HG03139 (cell line): ENCODE measurements around the gene NRP2.

Experiments
- ATAC-seq: cut with Tn5 transposase; IDR thresholded peaks from one replicate; pipeline ENCODE4 v1.9.1; 2021; ENCODE audit not compliant: unreplicated experiment

The NRP2 gene

DNA sequence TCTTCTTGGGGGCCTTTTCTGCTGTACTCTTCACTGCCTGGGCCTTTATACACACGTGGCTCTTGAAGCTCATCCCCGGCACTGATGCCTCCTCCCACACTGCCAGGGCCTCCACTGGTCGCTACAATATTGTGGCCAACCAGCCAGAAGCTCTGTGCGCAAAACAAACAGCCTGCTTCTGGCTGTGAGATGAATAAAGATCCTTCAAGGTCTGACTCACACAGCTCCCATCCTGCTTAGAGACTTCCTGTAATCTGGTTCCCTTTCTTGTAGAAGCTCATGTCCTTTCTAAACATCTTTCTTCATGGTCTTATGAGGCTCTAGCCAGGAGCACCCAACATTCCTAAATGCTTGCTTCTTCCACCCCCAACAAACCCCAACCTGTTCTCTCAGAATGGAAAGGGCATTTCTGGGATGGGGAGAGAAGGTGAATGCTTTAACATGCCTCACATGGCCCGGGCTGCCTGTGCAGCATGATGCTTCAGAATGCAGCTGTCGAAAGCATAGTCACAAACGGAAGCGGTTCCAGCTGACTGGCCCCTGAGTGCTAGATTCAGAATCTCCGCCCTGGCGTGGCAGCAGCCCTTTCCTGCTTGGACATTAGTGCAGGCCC, 24.6 kb downstream of the NRP2 start:
- ATAC-seq = peak; percentile 95

DNA sequence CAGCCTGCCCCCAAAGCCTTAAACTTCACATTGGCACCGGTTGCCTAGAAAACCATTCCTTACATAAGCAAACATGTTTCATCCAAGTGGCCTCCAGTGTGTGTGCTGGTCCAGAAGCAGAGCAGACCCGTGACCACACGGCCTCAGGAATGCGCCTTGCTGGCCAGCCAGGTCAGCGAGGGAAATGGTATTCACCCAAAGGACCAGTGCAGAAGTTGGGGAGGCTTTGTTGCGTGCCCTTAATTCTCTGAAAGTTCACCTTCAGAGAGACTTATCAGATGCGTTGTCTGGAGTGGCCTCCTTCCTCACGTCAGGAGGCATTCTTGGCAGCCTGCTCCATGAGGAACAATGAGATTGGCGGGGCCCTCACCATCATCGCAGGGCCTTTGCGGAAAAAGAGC, 25.9 kb downstream of the NRP2 start:
- ATAC-seq = no peak

DNA sequence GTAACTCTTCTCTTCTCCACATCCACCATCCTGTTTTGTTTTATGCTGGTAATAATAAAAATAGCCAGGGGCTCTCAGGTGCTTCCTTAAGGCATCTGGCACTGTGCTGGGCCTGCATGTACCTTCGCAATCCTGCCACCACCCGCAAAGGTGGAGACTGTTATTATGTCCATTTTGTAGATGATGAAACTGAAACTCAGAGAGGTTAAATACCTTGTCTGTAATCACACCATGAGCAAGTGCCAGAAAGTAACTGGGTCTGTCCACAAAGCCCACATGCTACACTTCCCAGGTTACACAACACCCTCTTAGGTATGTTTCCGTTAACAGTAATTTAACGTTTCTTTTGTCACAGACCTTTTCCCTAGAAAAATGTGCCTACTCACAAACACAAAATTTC, 27.0 kb downstream of the NRP2 start:
- no peak for ATAC-seq

DNA sequence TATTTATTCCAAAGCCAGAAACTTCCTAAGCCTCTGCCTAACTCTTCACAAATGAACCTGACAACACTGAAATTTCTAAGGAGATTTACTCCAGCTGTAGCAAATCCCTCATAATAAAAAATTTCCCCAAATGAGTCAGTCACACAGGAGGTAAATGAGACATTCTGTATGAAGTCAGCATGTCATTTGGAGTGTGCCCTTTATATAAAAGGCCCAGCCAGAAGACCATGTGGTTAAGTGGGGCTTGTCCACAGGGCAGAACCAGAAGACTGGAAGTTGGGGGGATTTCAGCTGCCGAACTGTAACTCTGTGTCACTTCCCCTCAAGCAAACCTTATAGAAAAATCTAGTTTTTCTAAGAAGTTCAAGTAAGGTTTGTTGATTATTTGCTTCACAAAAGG, 30.2 kb downstream of the NRP2 start:
- no peak for ATAC-seq

DNA sequence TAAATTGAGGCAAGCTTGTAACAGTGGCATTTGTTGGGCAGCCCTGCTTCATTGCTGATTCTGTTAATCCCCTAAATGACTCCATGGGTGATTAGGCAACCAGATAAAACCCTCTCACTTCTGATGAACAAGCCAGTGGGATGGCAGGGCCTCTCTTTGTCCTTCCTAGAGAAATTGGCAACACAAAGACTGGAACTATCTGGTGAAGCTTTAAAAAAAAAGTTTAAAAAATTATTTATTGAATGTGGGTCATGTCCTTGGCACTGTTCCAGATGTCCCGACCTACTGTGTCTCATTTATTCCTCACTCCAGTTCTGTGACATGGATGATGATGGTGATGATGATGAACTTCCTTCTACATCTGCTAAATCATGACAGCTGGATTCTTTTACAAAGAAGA, 30.8 kb downstream of the NRP2 start:
- ATAC-seq = no peak

DNA sequence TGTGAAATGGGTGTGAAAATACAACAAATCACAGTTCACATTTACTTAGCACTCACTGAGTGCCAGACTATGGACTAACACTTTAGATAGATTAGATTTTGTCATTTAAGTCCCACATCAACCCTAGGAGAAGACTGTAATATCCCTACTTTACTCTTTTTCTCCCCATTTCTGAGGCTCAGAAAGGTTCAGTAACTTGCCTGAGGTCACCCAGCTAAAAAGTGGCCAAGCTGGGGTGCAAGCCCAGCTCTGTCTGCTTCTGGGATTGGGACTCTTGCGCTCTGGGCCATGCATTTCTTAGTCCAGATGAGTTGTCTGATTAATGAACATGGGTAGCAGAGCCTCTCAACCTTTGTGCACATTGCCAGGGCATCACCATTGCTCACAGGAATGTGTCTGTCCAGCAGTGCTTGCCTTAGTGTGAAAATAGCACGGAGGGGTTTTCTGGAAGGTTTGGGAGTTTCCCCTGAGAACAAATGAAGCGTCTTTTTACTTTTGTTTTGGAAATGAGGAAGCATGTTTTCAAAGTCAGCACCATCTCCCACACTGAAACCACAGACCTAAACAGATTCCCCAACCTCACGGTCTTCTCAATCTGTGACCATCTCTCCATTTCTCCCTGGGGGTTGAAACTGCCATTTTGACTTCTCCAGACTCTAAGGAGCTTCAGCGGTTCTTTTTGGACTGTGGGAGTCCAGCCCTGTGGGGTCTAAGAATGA, 31.9 kb downstream of the NRP2 start:
- peak; percentile 58 for ATAC-seq

DNA sequence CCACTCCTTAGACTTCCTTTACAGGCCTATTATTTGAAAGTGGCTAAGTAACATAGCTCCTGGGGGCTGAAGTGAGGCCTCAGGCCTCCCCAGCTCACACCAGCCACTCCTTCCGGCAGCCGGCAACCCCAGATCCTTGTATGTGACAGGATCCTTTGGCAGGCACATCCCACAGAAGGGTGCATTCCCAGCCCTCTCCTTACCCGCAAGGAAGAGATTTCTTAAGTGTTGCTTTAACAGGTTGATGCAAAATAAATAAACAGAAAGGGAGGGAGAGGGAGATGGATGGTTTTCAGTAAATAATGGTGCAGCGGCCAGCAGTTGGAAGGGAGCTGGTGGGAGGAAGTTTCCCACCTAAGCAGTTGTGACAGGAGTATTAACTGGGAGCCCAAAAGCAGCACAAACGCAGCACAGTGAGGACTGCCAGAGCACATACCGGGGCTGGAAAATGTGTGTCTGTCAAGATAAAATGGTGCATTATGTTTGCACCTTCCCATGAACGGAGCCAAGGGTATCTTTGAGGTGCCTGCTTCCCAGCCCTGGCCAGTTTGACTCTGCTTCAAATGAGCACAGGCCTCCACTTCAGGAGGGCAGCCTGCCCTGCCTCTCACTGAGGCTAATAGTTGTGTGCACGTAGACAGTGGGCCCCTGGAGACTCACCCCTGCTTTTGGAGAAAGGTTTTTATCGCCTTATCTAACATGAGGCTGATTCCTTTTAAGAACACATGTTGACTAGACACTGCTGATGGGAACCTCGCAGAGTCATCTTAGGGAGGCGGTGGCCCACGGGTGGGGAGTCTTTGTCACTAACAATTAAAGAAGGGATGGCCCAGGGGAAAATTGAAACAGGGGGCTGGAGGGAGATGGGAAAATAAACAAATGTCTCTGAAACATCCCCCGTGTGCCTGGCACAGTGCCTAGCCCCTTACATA, 32.8 kb downstream of the NRP2 start:
- ATAC-seq = peak; percentile 17

DNA sequence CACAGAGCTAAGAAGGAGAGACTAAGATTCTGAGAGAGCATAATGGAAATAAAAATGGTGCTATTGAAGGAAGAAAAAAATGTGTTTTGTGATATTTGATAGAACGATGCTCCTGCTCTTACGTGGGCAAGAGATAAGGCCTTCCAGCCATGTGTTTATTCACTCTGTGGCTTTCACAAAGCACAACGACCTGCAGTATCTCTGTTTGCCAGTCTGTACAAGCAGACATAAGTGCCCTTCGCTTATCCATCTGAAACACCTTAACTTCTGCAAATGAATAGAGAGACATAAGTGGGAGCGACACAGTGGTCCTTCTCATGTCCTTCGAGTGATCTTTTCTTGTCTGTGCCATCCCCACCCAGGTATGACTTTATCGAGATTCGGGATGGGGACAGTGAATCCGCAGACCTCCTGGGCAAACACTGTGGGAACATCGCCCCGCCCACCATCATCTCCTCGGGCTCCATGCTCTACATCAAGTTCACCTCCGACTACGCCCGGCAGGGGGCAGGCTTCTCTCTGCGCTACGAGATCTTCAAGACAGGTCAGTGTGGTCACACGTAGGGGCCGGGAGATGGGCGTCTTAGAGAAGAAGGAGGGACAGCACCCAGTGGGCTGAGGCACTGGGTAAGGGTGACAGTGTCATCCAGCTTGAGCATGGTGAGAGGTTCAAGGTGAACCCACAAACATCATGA, 33.7 kb downstream of the NRP2 start:
- ATAC-seq = no peak

DNA sequence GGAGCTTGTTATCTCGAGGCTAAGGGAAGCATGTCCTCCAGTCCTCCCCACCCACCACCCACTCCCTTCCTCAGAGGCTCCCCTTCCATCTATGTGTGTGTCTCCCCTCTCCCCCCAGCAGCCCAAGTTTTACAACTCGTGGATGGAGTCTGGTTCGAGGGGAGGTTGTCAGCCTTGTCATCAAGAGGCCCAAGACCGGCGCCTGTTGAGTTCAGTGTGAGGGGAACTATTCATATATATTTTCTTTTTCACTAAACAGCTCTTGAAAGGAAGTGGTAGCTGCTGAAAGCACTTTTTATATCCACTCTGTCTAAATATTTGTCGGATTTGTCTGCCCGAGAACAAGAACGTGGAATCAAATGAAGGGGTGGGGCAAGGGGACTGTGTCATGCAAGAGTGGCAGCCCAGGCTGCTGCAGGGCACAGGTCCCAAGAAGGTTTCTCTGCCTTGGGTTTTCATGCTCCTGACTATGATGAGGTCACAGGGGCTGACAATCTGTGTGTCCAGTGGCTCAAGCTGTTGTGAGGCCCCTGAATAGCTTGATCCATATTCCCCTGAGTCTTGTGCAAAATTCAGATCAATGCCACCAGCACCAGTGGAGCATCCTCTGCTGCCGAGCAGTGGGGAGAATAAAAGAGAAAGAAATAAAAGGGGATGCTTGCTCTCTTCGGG, 35.0 kb downstream of the NRP2 start:
- ATAC-seq = no peak

DNA sequence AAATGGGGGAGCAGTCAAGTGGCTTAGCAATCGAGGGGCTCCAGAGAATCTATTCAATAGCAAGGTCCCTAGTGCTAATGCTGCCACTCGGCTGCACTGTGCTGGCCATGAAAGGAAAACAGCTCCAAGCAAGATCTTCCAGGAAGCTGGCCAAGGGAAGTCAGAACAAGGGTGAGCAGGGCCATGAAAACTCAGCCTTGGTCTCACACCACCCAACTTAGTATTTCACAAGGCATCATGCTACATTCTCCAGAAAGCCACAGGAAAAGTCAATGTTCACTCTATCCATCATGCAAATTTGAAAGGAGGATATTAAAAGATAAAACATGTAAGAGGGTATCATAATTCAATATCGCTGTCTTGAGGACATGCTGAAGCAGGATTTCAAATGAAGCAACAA, 35.7 kb downstream of the NRP2 start:
- ATAC-seq = no peak

DNA sequence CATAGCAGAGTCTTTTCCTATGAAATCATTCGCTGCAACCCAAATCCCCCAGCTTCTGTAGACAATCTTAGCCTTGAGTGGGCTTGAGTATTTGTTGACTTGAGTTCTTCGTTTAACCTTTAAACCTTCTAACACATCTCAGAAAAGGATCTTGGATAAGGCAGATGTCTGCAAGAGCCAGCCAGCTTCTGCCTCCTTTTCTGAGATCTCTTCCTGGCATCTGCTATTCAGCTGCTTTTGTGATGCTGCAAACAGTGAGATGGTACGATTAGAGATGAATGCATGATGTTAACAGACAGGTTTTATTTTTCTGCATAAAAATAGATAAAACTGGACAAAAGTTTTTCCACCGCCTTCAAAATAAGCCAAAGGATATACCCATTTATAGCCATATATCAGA, 37.5 kb downstream of the NRP2 start:
- ATAC-seq = no peak

DNA sequence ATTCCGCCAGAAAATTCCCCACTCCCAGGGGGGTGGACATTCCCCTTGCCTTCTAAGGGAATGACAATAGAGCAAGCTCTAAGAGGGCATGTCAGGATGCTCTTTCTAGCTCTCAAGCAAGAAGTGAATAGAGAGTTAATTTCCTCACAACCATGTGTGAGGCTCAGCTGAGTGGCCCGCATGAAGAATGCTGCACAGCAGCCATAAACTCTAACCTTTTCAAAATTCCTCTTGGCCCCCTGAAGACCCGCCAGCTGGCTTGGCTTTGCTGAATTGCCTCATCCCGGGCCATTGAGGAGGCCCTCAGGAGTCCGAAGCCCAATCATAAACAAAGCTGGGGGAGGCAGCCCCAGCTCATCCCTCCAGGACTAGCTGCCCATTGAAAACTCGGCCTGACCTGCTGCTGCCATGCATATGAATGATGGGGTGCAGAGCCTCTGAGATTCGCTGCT, 38.2 kb downstream of the NRP2 start:
- ATAC-seq = no peak

DNA sequence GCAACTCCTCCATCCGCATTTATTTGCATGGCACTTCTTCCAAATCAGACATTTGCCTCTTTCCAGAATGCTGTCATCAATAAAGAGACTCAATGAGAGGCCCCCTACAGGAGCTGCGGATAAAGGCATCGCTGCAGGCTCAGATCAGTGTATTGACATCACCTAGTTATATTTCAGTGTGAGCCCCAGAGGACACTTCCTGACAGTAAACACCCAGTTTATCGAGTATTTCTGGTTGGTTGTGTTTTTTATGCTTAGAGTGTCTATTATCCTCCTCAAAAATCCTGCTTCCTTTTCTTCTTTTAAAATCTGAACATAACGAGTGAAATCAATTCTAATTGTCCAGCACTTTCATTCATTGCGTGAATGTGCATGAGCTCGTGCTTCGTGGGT, 38.8 kb downstream of the NRP2 start:
- no peak for ATAC-seq

DNA sequence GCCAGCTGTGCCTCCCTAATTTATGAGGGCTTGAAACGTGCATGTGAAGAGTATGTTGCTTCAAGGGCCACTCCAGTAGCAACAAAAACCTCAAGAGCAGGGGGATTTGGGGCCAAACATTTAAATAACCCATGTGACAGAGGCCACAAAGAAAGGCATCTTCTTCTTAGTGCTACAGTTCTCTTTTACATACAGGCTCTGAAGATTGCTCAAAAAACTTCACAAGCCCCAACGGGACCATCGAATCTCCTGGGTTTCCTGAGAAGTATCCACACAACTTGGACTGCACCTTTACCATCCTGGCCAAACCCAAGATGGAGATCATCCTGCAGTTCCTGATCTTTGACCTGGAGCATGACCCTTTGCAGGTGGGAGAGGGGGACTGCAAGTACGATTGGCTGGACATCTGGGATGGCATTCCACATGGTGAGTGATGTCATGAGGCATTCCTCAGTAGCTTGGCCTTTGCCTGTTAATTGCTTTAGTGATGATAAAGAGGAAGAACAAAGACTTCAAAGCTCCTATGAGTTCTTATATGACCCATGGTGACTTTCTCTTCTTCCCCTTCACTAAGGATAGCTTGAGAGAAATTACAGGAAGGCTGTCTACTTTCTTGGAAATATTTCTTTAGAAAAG, 40.1 kb downstream of the NRP2 start:
- no peak for ATAC-seq

DNA sequence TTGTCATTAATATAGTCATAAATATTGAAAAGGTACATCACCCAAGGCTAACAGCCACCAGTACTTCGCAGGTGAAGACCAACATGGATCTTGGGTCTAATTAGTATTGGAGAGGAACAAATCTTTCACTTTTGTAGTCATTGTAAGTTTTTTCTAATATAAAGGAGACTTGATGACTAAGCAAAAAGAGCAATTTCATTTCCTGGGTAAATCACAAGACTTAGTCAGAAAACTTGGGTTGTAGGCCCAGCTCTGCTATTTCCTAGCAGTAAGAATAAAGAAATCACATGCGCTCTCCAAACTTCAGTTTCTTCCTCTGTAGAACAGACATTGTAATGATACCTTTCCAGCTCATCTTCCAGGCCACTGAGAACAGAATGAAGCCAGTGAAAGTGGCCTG, 40.9 kb downstream of the NRP2 start:
- ATAC-seq = no peak

DNA sequence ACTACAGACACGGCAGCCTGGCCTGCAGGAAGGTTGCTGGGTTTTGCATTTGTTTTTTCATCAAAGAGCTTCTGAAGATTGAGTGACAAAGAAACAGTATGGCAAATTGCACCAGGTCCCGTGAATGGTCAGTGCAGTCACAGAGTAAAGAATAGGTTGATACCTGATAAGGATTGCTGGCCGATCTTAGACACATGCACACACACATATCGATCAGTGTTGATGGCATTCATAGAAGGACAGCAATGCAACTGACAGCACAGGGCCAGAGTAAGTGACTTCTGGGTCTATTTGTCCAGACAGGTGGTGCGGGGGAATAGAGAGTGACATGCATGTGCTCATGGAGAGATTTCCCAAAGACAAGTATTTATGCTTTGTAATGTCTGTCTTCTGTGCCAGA, 42.8 kb downstream of the NRP2 start:
- ATAC-seq = no peak

DNA sequence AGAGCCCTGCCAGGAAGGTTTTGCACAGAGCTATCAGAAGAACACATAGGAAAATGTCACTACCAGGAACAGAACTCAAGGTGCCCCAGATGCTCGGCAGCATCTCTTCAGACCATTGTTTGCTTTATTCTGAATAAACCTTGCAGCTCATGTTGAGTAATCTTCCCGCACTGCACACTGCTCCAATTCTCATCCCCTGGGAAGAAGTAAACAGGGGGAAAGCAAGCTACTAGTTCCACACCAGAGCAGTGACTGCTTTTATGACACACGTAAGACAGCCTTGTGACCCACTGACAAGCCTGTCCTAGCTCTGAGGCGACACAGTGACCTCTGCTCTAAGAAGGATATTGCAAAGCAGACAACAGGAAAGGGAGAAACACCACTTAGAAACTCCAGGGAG, 44.2 kb downstream of the NRP2 start:
- no peak for ATAC-seq

DNA sequence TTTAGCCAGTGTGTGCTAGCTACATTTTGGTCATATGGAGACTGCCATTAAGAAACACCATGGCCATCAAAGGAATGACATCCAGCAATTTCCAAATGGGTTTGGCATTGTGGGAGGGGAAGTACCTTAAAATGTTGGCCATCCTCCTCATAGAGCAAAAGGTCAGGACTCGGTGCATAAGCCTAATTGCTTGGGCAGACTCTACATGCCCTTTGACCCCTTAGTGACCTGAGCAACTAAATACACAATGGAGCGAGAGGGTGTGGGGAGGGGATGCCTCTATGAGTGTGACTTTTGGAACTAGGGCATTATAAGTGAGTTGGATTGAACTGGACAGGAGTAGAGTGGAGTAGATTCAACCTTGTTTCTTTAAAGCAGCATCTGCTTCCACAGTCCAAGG, 44.9 kb downstream of the NRP2 start:
- ATAC-seq = no peak

DNA sequence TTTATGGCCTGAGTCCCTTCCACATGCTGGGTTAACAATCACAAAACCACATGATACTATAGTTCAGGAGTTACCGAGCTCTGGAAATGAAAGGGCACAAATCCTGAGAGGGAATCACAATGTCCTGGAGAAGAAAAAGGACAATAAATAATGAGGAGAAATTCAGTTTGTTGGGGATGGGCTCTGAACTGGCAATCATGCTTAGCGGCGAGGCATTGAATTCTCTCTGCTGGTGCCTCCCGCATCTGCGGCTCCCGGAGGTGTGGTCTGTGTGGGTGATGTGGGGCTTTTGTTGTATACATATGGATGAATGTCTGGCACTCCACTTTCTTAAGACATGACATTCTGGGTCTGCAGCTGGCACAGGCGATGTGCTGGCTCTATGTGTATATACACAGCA, 46.1 kb downstream of the NRP2 start:
- no peak for ATAC-seq

DNA sequence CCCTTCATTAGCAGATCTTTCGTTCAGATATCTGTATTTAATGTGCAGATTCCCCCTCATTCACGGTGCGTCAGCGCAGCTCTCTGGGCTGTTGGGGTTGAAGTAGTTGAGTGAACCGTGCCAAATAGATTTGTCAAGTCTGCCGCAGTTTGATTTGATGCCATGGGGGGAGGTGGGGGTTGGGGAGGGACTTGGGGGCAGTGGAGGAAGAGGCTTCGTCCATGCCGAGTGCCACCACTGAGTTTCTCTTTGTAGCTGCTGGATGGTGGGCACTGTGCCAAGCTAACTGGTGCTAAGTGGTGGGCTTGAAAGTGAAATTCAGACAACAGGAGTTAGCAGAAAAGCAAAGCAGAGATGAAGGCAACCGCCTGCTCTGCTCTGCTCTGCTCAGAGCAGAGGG, 47.9 kb downstream of the NRP2 start:
- no peak for ATAC-seq
